GM23338 (cell line): ENCODE data around the gene NSA2. TPM values are rescaled to one million over a fixed set of nuclear protein-coding genes. Genes with fewer than 3 reads are reported as not detected.

Source experiments
- ATAC-seq: fragments of 200-7000 bp; cut with Tn5 transposase; 3 replicates; pipeline ENCODE4 v1.9.1; 2020
- DNase-seq: peaks from one replicate; pipeline ENCODE4 v3.0.0-alpha.2; 2015; ENCODE audit warnings: low spot score
- H2AFZ ChIP-seq: fragments of 200-600 bp; sonication (generic); 2 replicates; pipeline ENCODE4 v1.8.0; 2016; ENCODE audit warnings: antibody characterized with exemption, mild to moderate bottlenecking, moderate library complexity
- H3F3A ChIP-seq: fragments of 200-600 bp; sonication (generic); replicated peaks from 2 replicates; pipeline ENCODE4 v1.8.0; 2017; ENCODE audit warnings: antibody characterized with exemption, mixed run types, low read depth
- H3K27ac ChIP-seq: fragments of 200-600 bp; sonication (generic); 2 replicates; pipeline ENCODE4 v1.6.1; 2016; ENCODE audit warnings: low read depth
- H3K27me3 ChIP-seq: fragments of 200-600 bp; sonication (generic); 2 replicates; pipeline ENCODE4 v1.8.0; 2016; ENCODE audit warnings: mild to moderate bottlenecking, mixed run types, moderate library complexity; ENCODE audit not compliant: insufficient read depth
- H3K36me3 ChIP-seq: fragments of 200-600 bp; sonication (generic); 2 replicates; pipeline ENCODE4 v1.8.0; 2016; ENCODE audit warnings: mild to moderate bottlenecking; ENCODE audit not compliant: insufficient read depth
- H3K4me1 ChIP-seq: fragments of 200-600 bp; sonication (generic); 2 replicates; pipeline ENCODE4 v1.8.0; 2016; ENCODE audit warnings: mild to moderate bottlenecking, moderate library complexity; ENCODE audit not compliant: insufficient read depth
- H3K4me2 ChIP-seq: fragments of 200-600 bp; sonication (generic); 2 replicates; pipeline ENCODE4 v1.7.1; 2017; ENCODE audit warnings: mixed run types
- H3K4me3 ChIP-seq: fragments of 200-600 bp; sonication (generic); 2 replicates; pipeline ENCODE4 v1.6.1; 2016; ENCODE audit warnings: mixed run types
- H3K79me2 ChIP-seq: fragments of 200-600 bp; sonication (generic); replicated peaks from 2 replicates; pipeline ENCODE4 v1.8.0; 2017; ENCODE audit warnings: mild to moderate bottlenecking; ENCODE audit not compliant: insufficient read depth
- H3K9me2 ChIP-seq: fragments of 200-600 bp; sonication (generic); 2 replicates; pipeline ENCODE4 v1.8.0; 2017; ENCODE audit not compliant: insufficient read depth
- H4K20me1 ChIP-seq: fragments of 200-600 bp; sonication (generic); replicated peaks from 2 replicates; pipeline ENCODE4 v1.8.0; 2017; ENCODE audit warnings: mild to moderate bottlenecking; ENCODE audit not compliant: insufficient read depth
- H3K27ac Mint-ChIP-seq: 2 replicates; pipeline ENCODE4 v1.8.0; 2020; ENCODE audit warnings: inconsistent platforms, mild to moderate bottlenecking, moderate library complexity, mixed read lengths
- H3K27me3 Mint-ChIP-seq: 3 replicates; pipeline ENCODE4 v1.8.0; 2022; ENCODE audit warnings: low read depth, mild to moderate bottlenecking, moderate library complexity, mixed read lengths, inconsistent platforms; ENCODE audit not compliant: insufficient read depth, poor library complexity
- H3K36me3 Mint-ChIP-seq: 3 replicates; pipeline ENCODE4 v1.8.0; 2021; ENCODE audit warnings: low read depth, mild to moderate bottlenecking, inconsistent platforms, moderate library complexity, mixed read lengths
- H3K4me1 Mint-ChIP-seq: 3 replicates; pipeline ENCODE4 v1.8.0; 2020; ENCODE audit warnings: mild to moderate bottlenecking, inconsistent platforms, mixed read lengths
- H3K4me3 Mint-ChIP-seq: 3 replicates; pipeline ENCODE4 v1.8.0; 2021; ENCODE audit warnings: moderate library complexity, mild to moderate bottlenecking, inconsistent platforms, mixed read lengths
- H3K9me3 Mint-ChIP-seq: 3 replicates; pipeline ENCODE4 v1.8.0; 2020; ENCODE audit warnings: moderate library complexity, mild to moderate bottlenecking, inconsistent platforms, mixed read lengths
- CREB1 ChIP-seq: fragments of 250-450 bp; sonication (Bioruptor Pico); IDR thresholded peaks from 2 replicates; pipeline ENCODE4 v1.5.0; 2020; ENCODE audit warnings: low read depth, mild to moderate bottlenecking, moderate library complexity
- EZH2phosphoT487 ChIP-seq: fragments of 200-600 bp; sonication (generic); IDR thresholded peaks from one replicate; pipeline ENCODE4 v1.8.1; 2018; ENCODE audit warnings: antibody characterized with exemption; ENCODE audit not compliant: unreplicated experiment
- JUNB ChIP-seq: IDR thresholded peaks from one replicate; pipeline ENCODE4 v1.6.1; 2016; ENCODE audit warnings: antibody characterized with exemption; ENCODE audit not compliant: unreplicated experiment
- NANOG ChIP-seq: IDR thresholded peaks from 2 replicates; pipeline ENCODE4 v1.6.1; 2016; ENCODE audit warnings: antibody characterized with exemption, borderline replicate concordance
- POLR2AphosphoS5 ChIP-seq: IDR thresholded peaks from 2 replicates; pipeline ENCODE4 v1.6.1; 2016; ENCODE audit warnings: antibody characterized with exemption, low read depth
- polyA plus RNA-seq: library from polyadenylated mRNA; unstranded; fragments of >200 nt; fragmentation: Nextera tagmentation; extraction: Ambion mirVana; gene quantifications from 2 replicates; pipeline ENCODE4 v1.2.1, GENCODE V29; 2016
- total RNA-seq: library from RNA; depleted of rRNA; stranded (reverse); fragments of >200 nt; shearing (Covaris generic); gene quantifications from 2 replicates; pipeline ENCODE4 v1.2.3, GENCODE V29; 2014
- TF ChIP-seq, protein P1 (sequence below): fragments of 250-450 bp; sonication (Bioruptor Pico); IDR thresholded peaks from 2 replicates; pipeline ENCODE4 v1.5.0; 2020; ENCODE audit warnings: mild to moderate bottlenecking, moderate library complexity
- TF ChIP-seq, protein P2 (sequence below): IDR thresholded peaks from one replicate; pipeline ENCODE4 v1.6.1; 2018; ENCODE audit warnings: antibody characterized with exemption; ENCODE audit not compliant: unreplicated experiment
- TF ChIP-seq, protein P3 (sequence below): IDR thresholded peaks from 2 replicates; pipeline ENCODE4 v1.6.1; 2016; ENCODE audit warnings: antibody characterized with exemption

The NSA2 gene
- total and polyA plus RNA-seq, 2 experiments from 2014 or later: 103 to 244 TPM

DNA sequence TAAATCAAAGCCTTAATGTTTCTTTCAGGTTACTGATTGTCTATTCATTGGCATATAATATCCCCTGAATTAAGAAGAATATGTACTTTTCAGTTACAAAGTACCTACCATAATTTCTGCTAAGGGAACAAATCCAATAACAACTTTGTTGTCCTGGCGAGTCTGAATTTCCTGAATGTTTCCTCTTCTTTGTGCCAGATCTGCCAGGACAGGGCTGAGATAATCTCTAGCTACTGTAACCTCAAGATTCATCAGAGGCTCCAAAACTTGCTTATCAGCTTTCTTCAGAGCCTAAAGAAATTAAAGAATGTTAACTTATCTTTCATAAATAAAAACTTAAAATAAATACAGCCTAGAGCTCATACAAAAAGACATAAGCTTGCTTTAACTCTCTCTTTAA lies 44.8 kb upstream of the NSA2 start (continued):
- TF ChIP-seq, protein P1, sequence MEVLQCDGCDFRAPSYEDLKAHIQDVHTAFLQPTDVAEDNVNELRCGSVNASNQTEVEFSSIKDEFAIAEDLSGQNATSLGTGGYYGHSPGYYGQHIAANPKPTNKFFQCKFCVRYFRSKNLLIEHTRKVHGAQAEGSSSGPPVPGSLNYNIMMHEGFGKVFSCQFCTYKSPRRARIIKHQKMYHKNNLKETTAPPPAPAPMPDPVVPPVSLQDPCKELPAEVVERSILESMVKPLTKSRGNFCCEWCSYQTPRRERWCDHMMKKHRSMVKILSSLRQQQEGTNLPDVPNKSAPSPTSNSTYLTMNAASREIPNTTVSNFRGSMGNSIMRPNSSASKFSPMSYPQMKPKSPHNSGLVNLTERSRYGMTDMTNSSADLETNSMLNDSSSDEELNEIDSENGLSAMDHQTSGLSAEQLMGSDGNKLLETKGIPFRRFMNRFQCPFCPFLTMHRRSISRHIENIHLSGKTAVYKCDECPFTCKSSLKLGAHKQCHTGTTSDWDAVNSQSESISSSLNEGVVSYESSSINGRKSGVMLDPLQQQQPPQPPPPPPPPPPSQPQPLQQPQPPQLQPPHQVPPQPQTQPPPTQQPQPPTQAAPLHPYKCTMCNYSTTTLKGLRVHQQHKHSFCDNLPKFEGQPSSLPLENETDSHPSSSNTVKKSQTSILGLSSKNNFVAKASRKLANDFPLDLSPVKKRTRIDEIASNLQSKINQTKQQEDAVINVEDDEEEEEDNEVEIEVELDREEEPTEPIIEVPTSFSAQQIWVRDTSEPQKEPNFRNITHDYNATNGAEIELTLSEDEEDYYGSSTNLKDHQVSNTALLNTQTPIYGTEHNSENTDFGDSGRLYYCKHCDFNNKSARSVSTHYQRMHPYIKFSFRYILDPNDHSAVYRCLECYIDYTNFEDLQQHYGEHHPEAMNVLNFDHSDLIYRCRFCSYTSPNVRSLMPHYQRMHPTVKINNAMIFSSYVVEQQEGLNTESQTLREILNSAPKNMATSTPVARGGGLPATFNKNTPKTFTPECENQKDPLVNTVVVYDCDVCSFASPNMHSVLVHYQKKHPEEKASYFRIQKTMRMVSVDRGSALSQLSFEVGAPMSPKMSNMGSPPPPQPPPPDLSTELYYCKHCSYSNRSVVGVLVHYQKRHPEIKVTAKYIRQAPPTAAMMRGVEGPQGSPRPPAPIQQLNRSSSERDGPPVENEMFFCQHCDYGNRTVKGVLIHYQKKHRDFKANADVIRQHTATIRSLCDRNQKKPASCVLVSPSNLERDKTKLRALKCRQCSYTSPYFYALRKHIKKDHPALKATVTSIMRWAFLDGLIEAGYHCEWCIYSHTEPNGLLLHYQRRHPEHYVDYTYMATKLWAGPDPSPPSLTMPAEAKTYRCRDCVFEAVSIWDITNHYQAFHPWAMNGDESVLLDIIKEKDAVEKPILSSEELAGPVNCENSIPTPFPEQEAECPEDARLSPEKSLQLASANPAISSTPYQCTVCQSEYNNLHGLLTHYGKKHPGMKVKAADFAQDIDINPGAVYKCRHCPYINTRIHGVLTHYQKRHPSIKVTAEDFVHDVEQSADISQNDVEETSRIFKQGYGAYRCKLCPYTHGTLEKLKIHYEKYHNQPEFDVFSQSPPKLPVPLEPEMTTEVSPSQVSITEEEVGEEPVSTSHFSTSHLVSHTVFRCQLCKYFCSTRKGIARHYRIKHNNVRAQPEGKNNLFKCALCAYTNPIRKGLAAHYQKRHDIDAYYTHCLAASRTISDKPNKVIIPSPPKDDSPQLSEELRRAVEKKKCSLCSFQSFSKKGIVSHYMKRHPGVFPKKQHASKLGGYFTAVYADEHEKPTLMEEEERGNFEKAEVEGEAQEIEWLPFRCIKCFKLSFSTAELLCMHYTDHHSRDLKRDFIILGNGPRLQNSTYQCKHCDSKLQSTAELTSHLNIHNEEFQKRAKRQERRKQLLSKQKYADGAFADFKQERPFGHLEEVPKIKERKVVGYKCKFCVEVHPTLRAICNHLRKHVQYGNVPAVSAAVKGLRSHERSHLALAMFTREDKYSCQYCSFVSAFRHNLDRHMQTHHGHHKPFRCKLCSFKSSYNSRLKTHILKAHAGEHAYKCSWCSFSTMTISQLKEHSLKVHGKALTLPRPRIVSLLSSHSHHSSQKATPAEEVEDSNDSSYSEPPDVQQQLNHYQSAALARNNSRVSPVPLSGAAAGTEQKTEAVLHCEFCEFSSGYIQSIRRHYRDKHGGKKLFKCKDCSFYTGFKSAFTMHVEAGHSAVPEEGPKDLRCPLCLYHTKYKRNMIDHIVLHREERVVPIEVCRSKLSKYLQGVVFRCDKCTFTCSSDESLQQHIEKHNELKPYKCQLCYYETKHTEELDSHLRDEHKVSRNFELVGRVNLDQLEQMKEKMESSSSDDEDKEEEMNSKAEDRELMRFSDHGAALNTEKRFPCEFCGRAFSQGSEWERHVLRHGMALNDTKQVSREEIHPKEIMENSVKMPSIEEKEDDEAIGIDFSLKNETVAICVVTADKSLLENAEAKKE (CRISPR knock-in tag): no peak
- TF ChIP-seq CREB1 (CRISPR knock-in tag) (no peak), NANOG (no peak), POLR2AphosphoS5 (no peak)
- TF ChIP-seq, protein P2, sequence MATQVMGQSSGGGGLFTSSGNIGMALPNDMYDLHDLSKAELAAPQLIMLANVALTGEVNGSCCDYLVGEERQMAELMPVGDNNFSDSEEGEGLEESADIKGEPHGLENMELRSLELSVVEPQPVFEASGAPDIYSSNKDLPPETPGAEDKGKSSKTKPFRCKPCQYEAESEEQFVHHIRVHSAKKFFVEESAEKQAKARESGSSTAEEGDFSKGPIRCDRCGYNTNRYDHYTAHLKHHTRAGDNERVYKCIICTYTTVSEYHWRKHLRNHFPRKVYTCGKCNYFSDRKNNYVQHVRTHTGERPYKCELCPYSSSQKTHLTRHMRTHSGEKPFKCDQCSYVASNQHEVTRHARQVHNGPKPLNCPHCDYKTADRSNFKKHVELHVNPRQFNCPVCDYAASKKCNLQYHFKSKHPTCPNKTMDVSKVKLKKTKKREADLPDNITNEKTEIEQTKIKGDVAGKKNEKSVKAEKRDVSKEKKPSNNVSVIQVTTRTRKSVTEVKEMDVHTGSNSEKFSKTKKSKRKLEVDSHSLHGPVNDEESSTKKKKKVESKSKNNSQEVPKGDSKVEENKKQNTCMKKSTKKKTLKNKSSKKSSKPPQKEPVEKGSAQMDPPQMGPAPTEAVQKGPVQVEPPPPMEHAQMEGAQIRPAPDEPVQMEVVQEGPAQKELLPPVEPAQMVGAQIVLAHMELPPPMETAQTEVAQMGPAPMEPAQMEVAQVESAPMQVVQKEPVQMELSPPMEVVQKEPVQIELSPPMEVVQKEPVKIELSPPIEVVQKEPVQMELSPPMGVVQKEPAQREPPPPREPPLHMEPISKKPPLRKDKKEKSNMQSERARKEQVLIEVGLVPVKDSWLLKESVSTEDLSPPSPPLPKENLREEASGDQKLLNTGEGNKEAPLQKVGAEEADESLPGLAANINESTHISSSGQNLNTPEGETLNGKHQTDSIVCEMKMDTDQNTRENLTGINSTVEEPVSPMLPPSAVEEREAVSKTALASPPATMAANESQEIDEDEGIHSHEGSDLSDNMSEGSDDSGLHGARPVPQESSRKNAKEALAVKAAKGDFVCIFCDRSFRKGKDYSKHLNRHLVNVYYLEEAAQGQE: no peak

DNA sequence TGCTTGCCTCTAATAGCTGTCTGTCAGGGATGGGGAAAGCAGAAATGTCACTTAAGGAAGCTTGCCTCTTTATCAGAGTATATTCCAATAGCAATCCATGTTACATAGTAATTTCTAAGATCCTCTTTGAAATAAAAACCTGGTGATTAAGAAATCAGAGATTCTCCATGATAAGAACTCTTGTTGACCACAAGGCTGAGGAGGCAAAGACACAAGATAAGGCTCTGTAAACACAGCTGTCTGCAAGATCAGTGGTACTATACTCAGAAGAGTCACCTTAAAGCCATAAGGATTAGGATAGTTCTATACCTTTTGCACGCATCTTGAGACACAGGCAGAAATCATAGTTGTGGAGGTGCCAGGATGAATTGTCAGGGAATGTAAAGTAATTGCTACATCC lies 41.7 kb upstream of the NSA2 start:
- Histone ChIP-seq H3K4me2 (no peak overlapping the region), H3K79me2 (no peaks in the 10 kb centered on the region), H4K20me1 (no peaks in the 10 kb centered on the region), H2AFZ (no peak overlapping the region), H3K36me3 (peaks cover 16% of the 10 kb centered on the region), H3K4me3 (no peak overlapping the region), H3K4me1 (no peaks in the 10 kb centered on the region), H3K27ac (no peak overlapping the region), H3F3A (no peaks in the 10 kb centered on the region), H3K9me2 (no peaks in the 10 kb centered on the region), H3K27me3 (no peaks in the 10 kb centered on the region)
- DNase-seq: no peak
- Mint-ChIP-seq H3K27me3 (no peaks in the 10 kb centered on the region), H3K27ac (no peak overlapping the region), H3K36me3 (peaks cover 25% of the 10 kb centered on the region; the same call in 2 of the 3 replicates), H3K4me1 (no peaks in the 10 kb centered on the region), H3K9me3 (no peaks in the 10 kb centered on the region), H3K4me3 (no peak overlapping the region)
- ATAC-seq: no peak
- TF ChIP-seq, protein P3, sequence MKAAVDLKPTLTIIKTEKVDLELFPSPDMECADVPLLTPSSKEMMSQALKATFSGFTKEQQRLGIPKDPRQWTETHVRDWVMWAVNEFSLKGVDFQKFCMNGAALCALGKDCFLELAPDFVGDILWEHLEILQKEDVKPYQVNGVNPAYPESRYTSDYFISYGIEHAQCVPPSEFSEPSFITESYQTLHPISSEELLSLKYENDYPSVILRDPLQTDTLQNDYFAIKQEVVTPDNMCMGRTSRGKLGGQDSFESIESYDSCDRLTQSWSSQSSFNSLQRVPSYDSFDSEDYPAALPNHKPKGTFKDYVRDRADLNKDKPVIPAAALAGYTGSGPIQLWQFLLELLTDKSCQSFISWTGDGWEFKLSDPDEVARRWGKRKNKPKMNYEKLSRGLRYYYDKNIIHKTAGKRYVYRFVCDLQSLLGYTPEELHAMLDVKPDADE: no peak
- TF ChIP-seq CREB1 (CRISPR knock-in tag): no peak
- TF ChIP-seq NANOG: no peak
- no peak for TF ChIP-seq POLR2AphosphoS5
- no peak for TF ChIP-seq EZH2phosphoT487
- no peak for TF ChIP-seq JUNB
